Activated CD8-positive, alpha-beta memory T cell treated with anti-CD3 and anti-CD28 coated beads, Interleukin-2, amount 50 U/mL, for 4 hours (primary cell): ENCODE measurements around the gene SMIM27.
"Not testable (repeated sequence)": the region's sequence is repeated elsewhere in the genome, so short reads cannot be mapped to it uniquely, and the experiment has no call there.

Experiments
- DNase-seq: peaks from one replicate; pipeline ENCODE4 v3.0.0-alpha.2; 2020

SMIM27 gene

GRCh38 chr9:32552172-32552872 is at the start of gene SMIM27, which contains the start of gene TOPORS:
SMIM27 (plus strand) TSS chr9:32552327; CDS start chr9:32552435, 108 bp downstream.
TOPORS (minus strand) TSS chr9:32552586; CDS start chr9:32552436, 150 bp downstream.
- DNase-seq: peak; percentile 95

GRCh38 chr9:32502464-32502863 is 49.7 kb upstream of the SMIM27 start:
- no peak for DNase-seq

GRCh38 chr9:32503008-32503407 is 49.1 kb upstream of the SMIM27 start:
- DNase-seq: no peak

GRCh38 chr9:32508728-32509127 is 43.4 kb upstream of the SMIM27 start:
- DNase-seq: no peak

GRCh38 chr9:32516241-32516640 is 35.9 kb upstream of the SMIM27 start:
- DNase-seq: no peak

GRCh38 chr9:32518276-32518675 is 33.9 kb upstream of the SMIM27 start:
- DNase-seq: no peak

- DNase-seq: no peak
Observed at GRCh38 chr9:32523910-32524309, 28.2 kb upstream of the SMIM27 start.

- not testable (repeated sequence) for DNase-seq
Observed at GRCh38 chr9:32524558-32524891, 27.6 kb upstream of the SMIM27 start.

GRCh38 chr9:32524892-32525708 is 27.0 kb upstream of the SMIM27 start:
- DNase-seq: no peak

GRCh38 chr9:32525709-32526030 is 26.5 kb upstream of the SMIM27 start:
- DNase-seq: no peak

GRCh38 chr9:32526041-32526706 is 26.0 kb upstream of the SMIM27 start, which contains the start of gene RIGI:
RIGI (minus strand) TSS chr9:32526196; CDS start chr9:32526166, 30 bp downstream.
- DNase-seq: peak; percentile 80

GRCh38 chr9:32526707-32527048 is 25.4 kb upstream of the SMIM27 start:
- DNase-seq: no peak

GRCh38 chr9:32533336-32533735 is 18.8 kb upstream of the SMIM27 start:
- DNase-seq: no peak

- DNase-seq: no peak
Observed at GRCh38 chr9:32533816-32534215, 18.3 kb upstream of the SMIM27 start.

GRCh38 chr9:32543047-32543446 is 9.1 kb upstream of the SMIM27 start:
- DNase-seq: no peak

- no peak for DNase-seq
Observed at GRCh38 chr9:32545884-32546283, 6.2 kb upstream of the SMIM27 start.

- not testable (repeated sequence) for DNase-seq
Observed at GRCh38 chr9:32548213-32548612, 3.9 kb upstream of the SMIM27 start.

- no peak for DNase-seq
Observed at GRCh38 chr9:32550150-32550561, 2.0 kb upstream of the SMIM27 start.

GRCh38 chr9:32550562-32551275 is 1.4 kb upstream of the SMIM27 start:
- peak; percentile 96 for DNase-seq

GRCh38 chr9:32551276-32552051 is 663 bp upstream of the SMIM27 start:
- peak; percentile 35 for DNase-seq

GRCh38 chr9:32554107-32554506 is 2.0 kb downstream of the SMIM27 start:
- no peak for DNase-seq

GRCh38 chr9:32554591-32554990 is 2.5 kb downstream of the SMIM27 start:
- no peak for DNase-seq
